Transverse colon (tissue), 4 donors: ENCODE data around the gene PPL. TPM values are rescaled to one million over a fixed set of nuclear protein-coding genes. Genes with fewer than 3 reads are reported as not detected.

Source experiments
- DNase-seq: peaks from one replicate; pipeline ENCODE4 v3.0.0-alpha.2; 2019
- H3K27ac ChIP-seq, 4 donors: fragments of 200-600 bp; sonication (generic); 2 replicates each; pipeline ENCODE4 v1.5.1; 2016 to 2018; ENCODE audit warnings: inconsistent platforms in 4 of 4
- H3K27me3 ChIP-seq: fragments of 200-600 bp; sonication (generic); 2 replicates; pipeline ENCODE4 v1.5.1; 2017; ENCODE audit warnings: inconsistent platforms
- H3K36me3 ChIP-seq, 4 donors: fragments of 200-600 bp; sonication (generic); 2 replicates each; pipeline ENCODE4 v1.5.1; 2017 to 2019; ENCODE audit warnings: inconsistent platforms in 4 of 4
- H3K4me1 ChIP-seq, 4 donors: fragments of 200-600 bp; sonication (generic); 2 replicates each; pipeline ENCODE4 v1.5.1; 2017 to 2020; ENCODE audit warnings: inconsistent platforms in 4 of 4
- H3K4me3 ChIP-seq, 4 donors: fragments of 200-600 bp; sonication (generic); 1 replicate in 1 of 4; 2 replicates in 3 of 4; pipeline versions ENCODE4 v1.5.1 to v1.6.1; 2017 to 2019; ENCODE audit warnings: inconsistent platforms in 4 of 4
- H3K9me3 ChIP-seq, 2 donors: fragments of 200-600 bp; sonication (generic); 2 replicates each; pipeline ENCODE4 v1.5.1; 2017 to 2019; ENCODE audit warnings: inconsistent platforms in 2 of 2
- EP300 ChIP-seq: sonication (generic); formaldehyde crosslinking; IDR thresholded peaks from one replicate; pipeline ENCODE4 v1.6.1; 2017; ENCODE audit warnings: antibody characterized with exemption, low read depth
- POLR2A ChIP-seq: fragments of 450-650 bp; IDR thresholded peaks from one replicate; pipeline ENCODE4 v1.6.1; 2016; ENCODE audit warnings: antibody characterized with exemption, mild to moderate bottlenecking, moderate library complexity
- POLR2AphosphoS5 ChIP-seq, 3 donors: sonication (generic); formaldehyde crosslinking; IDR thresholded peaks; one replicate each; pipeline ENCODE4 v1.6.1; 2016; ENCODE audit warnings: antibody characterized with exemption in 3 of 3
- WGBS, 2 donors: methylation state at CpG; one replicate each; pipeline ENCODE4 v1.1.5; 2018; ENCODE audit warnings: low coverage in 1 of 2; 5-methylcytosine and 5-hydroxymethylcytosine counted together
- in situ Hi-C, 4 donors: fragments of 200-750 bp; cut with MboI; loops; one replicate each; pipeline versions ENCODE4 v1.15.0 to v1.15.1; 2017; ENCODE audit warnings: low sequenced_read_pairs in 3 of 4, low pct_ligation_motif_present in 1 of 4, low pct_unique_long_range_greater_than_20kb in 1 of 4
- intact Hi-C: fragments of 100-400 bp; cut with DNase I; formaldehyde crosslinking; loops from one replicate; pipeline ENCODE4 v1.15.1; 2023; ENCODE audit warnings: low total_unique reads
- total RNA-seq, 4 donors: library from RNA; depleted of rRNA; stranded (reverse); fragments of >200 nt; gene quantifications; one replicate each; pipeline ENCODE4 v1.1.0, GENCODE V29; 2016
- TF ChIP-seq, protein P1 (sequence below), 5 experiments: fragments of 200-600 bp in 3 of 5; fragments of 450-650 bp in 2 of 5; sonication (generic) in 3 of 5; IDR thresholded peaks; 1 replicate in 2 of 5; 2 replicates in 3 of 5; pipeline ENCODE4 v1.5.1; 2016 to 2017; ENCODE audit warnings: antibody characterized with exemption in 5 of 5, inconsistent platforms in 3 of 5, mild to moderate bottlenecking in 2 of 5, moderate library complexity in 1 of 5

Gene PPL
- total RNA-seq, 4 donors from 2014 or later = 13.5 to 28.8 (median 22.8) TPM

DNA sequence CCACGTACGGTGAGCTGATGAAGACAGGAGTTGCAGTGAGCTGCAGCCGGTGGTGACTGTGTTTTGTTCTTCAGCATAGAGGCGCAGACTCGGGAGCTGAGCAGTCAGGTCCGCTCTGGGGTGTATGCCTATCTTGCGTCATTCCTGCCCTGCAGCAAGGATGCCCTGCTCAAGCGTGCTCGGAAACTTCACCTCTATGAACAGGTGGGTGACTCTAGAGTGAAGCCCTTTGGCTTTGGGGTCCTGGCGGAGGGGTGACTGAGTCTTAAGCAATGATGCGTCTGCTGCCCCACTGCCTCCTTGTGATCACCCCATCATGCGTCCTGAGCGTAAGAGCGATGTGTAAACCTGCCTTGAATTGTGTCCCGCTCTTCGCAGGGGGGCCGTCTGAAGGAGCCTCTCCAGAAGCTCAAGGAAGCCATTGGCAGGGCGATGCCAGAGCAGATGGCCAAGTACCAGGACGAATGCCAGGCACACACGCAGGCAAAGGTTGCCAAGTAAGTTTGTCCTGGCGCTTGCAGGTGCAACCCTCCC lies 66.7 kb downstream of the PPL start:
- Histone ChIP-seq H3K9me3 (no peaks in the 10 kb centered on the region), H3K4me1 (no peaks in the 10 kb centered on the region), H3K36me3 (peaks cover 0 to 48% (median 20%) of the 10 kb centered on the region in 4 donors), H3K4me3 (no peak overlapping the region), H3K27ac (no peak overlapping the region), H3K27me3 (no peaks in the 10 kb centered on the region)
- no peak for DNase-seq
- 91% methylated on average over 21 of the region's 21 CpGs; no CpG with 5 or more reads in 1 of the 2 donors for WGBS, 2 donors
- in situ Hi-C loops = no loop called here
- TF ChIP-seq POLR2A (no peak), POLR2AphosphoS5 (IDR thresholded peaks at IDR 0.05) (no peak), EP300 (no peak)
- TF ChIP-seq, protein P1, sequence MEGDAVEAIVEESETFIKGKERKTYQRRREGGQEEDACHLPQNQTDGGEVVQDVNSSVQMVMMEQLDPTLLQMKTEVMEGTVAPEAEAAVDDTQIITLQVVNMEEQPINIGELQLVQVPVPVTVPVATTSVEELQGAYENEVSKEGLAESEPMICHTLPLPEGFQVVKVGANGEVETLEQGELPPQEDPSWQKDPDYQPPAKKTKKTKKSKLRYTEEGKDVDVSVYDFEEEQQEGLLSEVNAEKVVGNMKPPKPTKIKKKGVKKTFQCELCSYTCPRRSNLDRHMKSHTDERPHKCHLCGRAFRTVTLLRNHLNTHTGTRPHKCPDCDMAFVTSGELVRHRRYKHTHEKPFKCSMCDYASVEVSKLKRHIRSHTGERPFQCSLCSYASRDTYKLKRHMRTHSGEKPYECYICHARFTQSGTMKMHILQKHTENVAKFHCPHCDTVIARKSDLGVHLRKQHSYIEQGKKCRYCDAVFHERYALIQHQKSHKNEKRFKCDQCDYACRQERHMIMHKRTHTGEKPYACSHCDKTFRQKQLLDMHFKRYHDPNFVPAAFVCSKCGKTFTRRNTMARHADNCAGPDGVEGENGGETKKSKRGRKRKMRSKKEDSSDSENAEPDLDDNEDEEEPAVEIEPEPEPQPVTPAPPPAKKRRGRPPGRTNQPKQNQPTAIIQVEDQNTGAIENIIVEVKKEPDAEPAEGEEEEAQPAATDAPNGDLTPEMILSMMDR (IDR thresholded peaks at IDR 0.05) = no peak
- intact Hi-C loops = no loop called here

DNA sequence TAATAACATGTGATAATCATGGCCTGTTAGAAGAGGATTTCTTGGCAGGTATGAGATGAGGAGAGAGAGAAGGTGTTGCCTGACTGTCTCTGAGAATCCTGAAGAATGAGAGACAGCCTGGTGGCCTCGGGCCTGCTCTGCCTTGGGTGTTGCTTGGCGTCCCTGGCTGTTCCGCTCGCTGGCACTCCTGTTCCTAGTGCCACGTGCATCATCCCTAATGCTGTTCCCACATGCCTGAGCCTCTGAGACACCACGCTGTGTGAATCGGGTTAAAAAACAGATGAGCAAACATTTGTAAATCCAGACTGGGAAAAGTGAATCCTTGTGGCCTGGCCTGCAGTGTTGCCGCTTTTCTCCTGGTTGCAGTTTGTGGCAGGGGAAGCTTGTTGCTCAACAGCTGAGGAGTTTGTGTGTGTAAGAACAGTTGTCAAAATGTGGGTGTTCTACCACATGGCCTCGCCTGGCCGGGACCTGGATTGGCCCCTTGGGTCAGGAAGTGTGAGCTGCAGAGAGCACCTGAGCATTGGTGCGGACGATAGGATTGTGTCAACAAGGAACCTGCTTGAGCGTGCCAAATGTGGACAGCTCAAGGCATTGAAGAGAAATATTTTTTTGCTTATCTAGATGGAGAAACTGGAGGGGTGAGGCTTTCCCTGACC lies 67.7 kb downstream of the PPL start:
- no peak for DNase-seq
- no peaks in the 10 kb centered on the region for H3K4me1 ChIP-seq
- WGBS, 2 donors = 75 to 91% methylated on average over 4 to 13 of the region's 13 CpGs
- H3K9me3 ChIP-seq = no peaks in the 10 kb centered on the region
- peaks cover 0 to 38% (median 13%) of the 10 kb centered on the region in 4 donors for H3K36me3 ChIP-seq
- TF ChIP-seq, protein P1 (IDR thresholded peaks at IDR 0.05) = no peak
- no peak for TF ChIP-seq POLR2AphosphoS5 (IDR thresholded peaks at IDR 0.05)
- TF ChIP-seq EP300 = no peak
- no peak for TF ChIP-seq POLR2A
- no peak overlapping the region for H3K4me3 ChIP-seq
- intact Hi-C loops = no loop called here
- no peak overlapping the region for H3K27ac ChIP-seq
- no peaks in the 10 kb centered on the region for H3K27me3 ChIP-seq
- in situ Hi-C loops = no loop called here

DNA sequence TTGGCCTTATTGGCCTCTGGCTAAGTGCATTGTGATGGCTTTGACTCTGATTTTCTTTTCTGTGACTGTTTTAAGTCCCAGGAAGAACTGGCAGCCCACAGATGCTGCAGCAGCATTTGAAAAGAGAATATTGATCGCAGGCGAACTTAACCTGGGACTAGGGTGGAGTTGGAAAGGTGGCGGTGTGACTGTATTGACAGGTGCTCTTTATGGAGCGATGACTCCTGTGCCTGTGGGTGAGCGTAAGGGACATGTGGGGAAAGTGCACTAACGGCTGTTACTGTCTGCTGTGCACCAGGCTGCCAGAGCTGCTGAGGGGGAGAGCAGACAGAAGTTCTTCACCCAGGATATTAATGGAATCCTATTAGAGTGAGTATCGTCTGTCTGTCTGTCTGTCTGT lies 68.4 kb downstream of the PPL start:
- WGBS, 2 donors = 80 to 86% methylated on average over 1 to 7 of the region's 7 CpGs
- H3K27ac ChIP-seq = no peak overlapping the region
- intact Hi-C loops (no loop called here), in situ Hi-C loops (no loop called here)
- no peaks in the 10 kb centered on the region for H3K4me1 ChIP-seq
- no peak for DNase-seq
- no peaks in the 10 kb centered on the region for H3K27me3 ChIP-seq
- H3K36me3 ChIP-seq = peaks cover 0 to 34% (median 10%) of the 10 kb centered on the region in 4 donors
- H3K9me3 ChIP-seq = no peaks in the 10 kb centered on the region
- TF ChIP-seq EP300 (no peak), POLR2A (no peak), POLR2AphosphoS5 (IDR thresholded peaks at IDR 0.05) (no peak)
- TF ChIP-seq, protein P1 (IDR thresholded peaks at IDR 0.05) = no peak
- H3K4me3 ChIP-seq = no peak overlapping the region

DNA sequence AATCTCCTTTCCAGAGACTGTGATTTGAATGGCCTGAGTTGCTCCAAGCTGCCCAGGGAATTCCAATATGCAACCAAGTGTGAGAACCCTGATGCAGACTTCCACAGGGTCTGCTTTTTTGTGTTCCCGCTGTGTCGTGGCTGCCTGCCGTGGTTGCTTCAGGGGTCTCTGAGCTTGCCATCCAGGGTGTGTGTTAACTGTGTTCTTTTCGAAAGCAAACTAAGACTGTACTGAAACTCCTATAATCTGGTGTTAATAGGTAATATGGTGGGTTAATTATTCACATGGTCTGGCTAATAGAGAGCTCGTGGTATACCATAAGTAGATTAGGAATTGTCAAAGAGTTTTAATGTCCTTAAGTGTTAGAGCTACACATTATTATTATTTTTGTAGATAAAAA lies 68.9 kb downstream of the PPL start:
- no peaks in the 10 kb centered on the region for H3K4me1 ChIP-seq
- no peak for DNase-seq
- H3K36me3 ChIP-seq = peaks cover 0 to 28% (median 7%) of the 10 kb centered on the region in 4 donors
- in situ Hi-C loops = no loop called here
- no peaks in the 10 kb centered on the region for H3K27me3 ChIP-seq
- no peaks in the 10 kb centered on the region for H3K9me3 ChIP-seq
- 92 to 94% methylated on average over 3 to 5 of the region's 5 CpGs for WGBS, 2 donors
- no peak overlapping the region for H3K4me3 ChIP-seq
- intact Hi-C loops = no loop called here
- no peak overlapping the region for H3K27ac ChIP-seq
- no peak for TF ChIP-seq EP300
- TF ChIP-seq POLR2AphosphoS5 (IDR thresholded peaks at IDR 0.05) = no peak
- TF ChIP-seq, protein P1 (IDR thresholded peaks at IDR 0.05) = no peak
- TF ChIP-seq POLR2A = no peak
